Measurements from ENCODE around the gene MAD1L1. TPM values are rescaled to one million over a fixed set of nuclear protein-coding genes. Genes with fewer than 3 reads are reported as not detected.

MAD1L1 gene
- total RNA-seq, 4 donors from 2014 or later, result 21.0 to 49.7 (median 29.8) TPM

GRCh38 chr7:2266911-2267310 lies 34.2 kb upstream of the MAD1L1 start:
- TF ChIP-seq CTCF (IDR thresholded peaks at IDR 0.05; ENCODE audit: low read depth), result no peak

GRCh38 chr7:2264158-2264557 lies 31.4 kb upstream of the MAD1L1 start:
- no peak for TF ChIP-seq CTCF (IDR thresholded peaks at IDR 0.05; ENCODE audit: low read depth)

- no peak for TF ChIP-seq CTCF (IDR thresholded peaks at IDR 0.05; ENCODE audit: low read depth)
Observed at GRCh38 chr7:2263176-2263575, 30.4 kb upstream of the MAD1L1 start.

GRCh38 chr7:2261611-2262010 lies 28.9 kb upstream of the MAD1L1 start:
- TF ChIP-seq CTCF (IDR thresholded peaks at IDR 0.05; ENCODE audit: low read depth), result no peak

GRCh38 chr7:2260820-2261219 lies 28.1 kb upstream of the MAD1L1 start:
- no peak for TF ChIP-seq CTCF (IDR thresholded peaks at IDR 0.05; ENCODE audit: low read depth)

GRCh38 chr7:2259480-2259879 lies 26.7 kb upstream of the MAD1L1 start:
- TF ChIP-seq CTCF (IDR thresholded peaks at IDR 0.05; ENCODE audit: low read depth), result no peak

GRCh38 chr7:2258661-2259365 lies 26.1 kb upstream of the MAD1L1 start:
- TF ChIP-seq CTCF (IDR thresholded peaks at IDR 0.05; ENCODE audit: low read depth), result no peak
